Right lobe of liver (tissue), 6 donors: ENCODE results near the gene OR1L1. TPM values are rescaled to one million over a fixed set of nuclear protein-coding genes. Genes with fewer than 3 reads are reported as not detected.
A peak's percentile ranks its signal among the peaks of the same experiment; 100 is the strongest.

ENCODE experiments used
- ATAC-seq, 4 donors: fragments of 200-7000 bp; cut with Tn5 transposase; one replicate each; pipeline ENCODE4 v1.9.1; 2020; ENCODE audit warnings: mild to moderate bottlenecking in 4 of 4, moderate library complexity in 4 of 4
- DNase-seq, 3 donors: peaks; one replicate each; pipeline ENCODE4 v3.0.0-alpha.2; 2020
- H3K27ac ChIP-seq, 3 donors: fragments of 200-600 bp; one replicate each; pipeline ENCODE4 v1.8.0; 2022
- H3K27me3 ChIP-seq, 2 donors: fragments of 200-600 bp; one replicate each; pipeline ENCODE4 v1.8.0; 2022
- H3K36me3 ChIP-seq, 4 donors: fragments of 200-600 bp; sonication (generic) in 1 of 4; one replicate each; pipeline versions ENCODE4 v1.5.1 to v1.8.0; 2017 to 2022; ENCODE audit warnings: control low read depth in 1 of 4
- H3K4me1 ChIP-seq, 4 donors: fragments of 200-600 bp; sonication (generic) in 1 of 4; one replicate each; pipeline versions ENCODE4 v1.5.1 to v1.8.0; 2017 to 2022; ENCODE audit warnings: control low read depth in 1 of 4
- H3K4me3 ChIP-seq, 3 donors: fragments of 200-600 bp; one replicate each; pipeline ENCODE4 v1.8.0; 2022
- H3K9me3 ChIP-seq, 4 donors: fragments of 200-600 bp; sonication (generic) in 1 of 4; one replicate each; pipeline versions ENCODE4 v1.5.1 to v1.8.0; 2017 to 2022; ENCODE audit warnings: control low read depth in 1 of 4
- POLR2A ChIP-seq: fragments of 450-650 bp; IDR thresholded peaks from one replicate; pipeline ENCODE4 v1.6.1; 2017; ENCODE audit warnings: antibody characterized with exemption, mild to moderate bottlenecking
- WGBS: methylation state at CpG from one replicate; pipeline ENCODE4 v1.1.6; 2018; ENCODE audit warnings: low coverage, low lambda C conversion rate; ENCODE audit not compliant: insufficient coverage; ENCODE audit errors: missing lambda C conversion rate; 5-methylcytosine and 5-hydroxymethylcytosine counted together
- intact Hi-C, 2 donors: fragments of 100-400 bp; cut with DNase I; formaldehyde crosslinking; loops; one replicate each; pipeline versions ENCODE4 v1.11.2 to v1.14.1; 2022
- total RNA-seq, 6 experiments: library from RNA; depleted of rRNA in 2 of 6; stranded (reverse); fragments of >200 nt in 2 of 6; fragmentation: NEBNext Ultra II Directional in 3 of 6; extraction: Animal tissue kit (Norgen Biotek cat#: 25700) in 3 of 6; gene quantifications; one replicate each; pipeline versions ENCODE4 v1.1.0 to v1.2.4, GENCODE V29; 2016 to 2023
- TF ChIP-seq, protein P1 (sequence below), 4 donors: fragments of 200-600 bp in 3 of 4; fragments of 450-650 bp in 1 of 4; IDR thresholded peaks; one replicate each; pipeline versions ENCODE4 v1.5.1 to v1.8.0; 2016 to 2022; ENCODE audit warnings: antibody characterized with exemption in 4 of 4, mild to moderate bottlenecking in 2 of 4
- donor health status: DM: no; HTN: yes; CAD: no.
- donor health status: DM: no; HTN: no; CAD: no.
- donor health status: DM: no; HTN: no; CAD: no.
- donor health status: DM: no; HTN: yes; CAD: no.
- donor health status: DM: no; HTN: yes; CAD: no.

The OR1L1 gene
- total RNA-seq, 6 experiments from 2014 or later: not detected

DNA sequence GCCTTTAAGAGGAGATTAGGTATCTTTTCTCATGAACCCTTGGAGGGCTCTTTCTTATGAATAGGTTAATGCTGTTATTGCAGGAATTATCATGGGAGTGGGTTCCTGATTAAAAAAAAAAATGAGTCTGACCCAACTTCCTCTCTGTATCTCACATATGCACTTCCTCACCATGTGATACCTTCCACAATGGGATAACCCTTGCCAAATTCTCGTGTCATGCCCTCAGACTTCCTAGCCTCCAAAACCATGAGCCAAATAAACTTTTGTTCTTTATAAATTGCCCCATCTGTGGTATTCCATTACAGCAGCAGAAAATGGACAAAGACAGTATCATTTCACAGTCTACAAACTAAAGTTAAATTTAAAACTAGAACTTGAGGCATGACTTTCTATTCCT, 5.1 kb upstream of the OR1L1 start:
- H3K9me3 ChIP-seq: no peaks in the 10 kb centered on the region
- no peaks in the 10 kb centered on the region for H3K4me1 ChIP-seq
- H3K27me3 ChIP-seq: no peaks in the 10 kb centered on the region
- TF ChIP-seq, protein P1, sequence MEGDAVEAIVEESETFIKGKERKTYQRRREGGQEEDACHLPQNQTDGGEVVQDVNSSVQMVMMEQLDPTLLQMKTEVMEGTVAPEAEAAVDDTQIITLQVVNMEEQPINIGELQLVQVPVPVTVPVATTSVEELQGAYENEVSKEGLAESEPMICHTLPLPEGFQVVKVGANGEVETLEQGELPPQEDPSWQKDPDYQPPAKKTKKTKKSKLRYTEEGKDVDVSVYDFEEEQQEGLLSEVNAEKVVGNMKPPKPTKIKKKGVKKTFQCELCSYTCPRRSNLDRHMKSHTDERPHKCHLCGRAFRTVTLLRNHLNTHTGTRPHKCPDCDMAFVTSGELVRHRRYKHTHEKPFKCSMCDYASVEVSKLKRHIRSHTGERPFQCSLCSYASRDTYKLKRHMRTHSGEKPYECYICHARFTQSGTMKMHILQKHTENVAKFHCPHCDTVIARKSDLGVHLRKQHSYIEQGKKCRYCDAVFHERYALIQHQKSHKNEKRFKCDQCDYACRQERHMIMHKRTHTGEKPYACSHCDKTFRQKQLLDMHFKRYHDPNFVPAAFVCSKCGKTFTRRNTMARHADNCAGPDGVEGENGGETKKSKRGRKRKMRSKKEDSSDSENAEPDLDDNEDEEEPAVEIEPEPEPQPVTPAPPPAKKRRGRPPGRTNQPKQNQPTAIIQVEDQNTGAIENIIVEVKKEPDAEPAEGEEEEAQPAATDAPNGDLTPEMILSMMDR (IDR thresholded peaks at IDR 0.05): no peak
- TF ChIP-seq POLR2A: no peak
- DNase-seq: no peak
- H3K4me3 ChIP-seq: no peak overlapping the region
- H3K27ac ChIP-seq: peak overlapping the region in 1 of 3 donors; percentile 6
- H3K36me3 ChIP-seq: no peaks in the 10 kb centered on the region
- intact Hi-C loops: no loop called here
- 19% methylated on average over 1 of the region's 1 CpG for WGBS
- ATAC-seq: peak; percentile 40 to 81 (median 60)

DNA sequence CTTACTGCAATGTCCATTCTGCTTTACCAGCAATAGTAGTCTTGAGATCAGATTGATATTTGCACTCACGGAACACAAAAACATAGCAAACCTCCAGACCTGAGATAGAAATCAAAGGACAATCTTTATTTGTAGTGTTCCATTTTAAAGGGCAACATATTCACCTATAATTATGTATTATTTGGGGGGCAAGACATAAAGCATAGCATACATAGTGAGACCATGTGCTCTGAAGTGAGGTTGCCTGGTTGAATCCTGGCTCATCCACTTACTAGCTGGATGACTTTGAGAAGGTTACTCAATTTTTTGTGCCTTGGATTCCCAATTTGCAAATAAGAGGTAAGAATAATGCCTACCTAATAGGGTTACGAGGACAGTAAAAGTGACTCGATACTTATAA, 4.0 kb upstream of the OR1L1 start, which contains the start of gene OR1B1:
Gene OR1B1, minus strand, starts transcription at position 101 of the 400 bp plus-strand sequence.
- 83% methylated on average over 3 of the region's 3 CpGs for WGBS
- no peak within 1 kb of the TSS for H3K4me3 ChIP-seq
- H3K27ac ChIP-seq: no peak within 1 kb of the TSS
- no peaks in the 10 kb centered on the region for H3K4me1 ChIP-seq
- TF ChIP-seq POLR2A: no peak
- TF ChIP-seq, protein P1 (IDR thresholded peaks at IDR 0.05): no peak
- no peak for DNase-seq
- ATAC-seq: no peak
- intact Hi-C loops: no loop called here
- H3K27me3 ChIP-seq: no peaks in the 10 kb centered on the region
- no peaks in the 10 kb centered on the region for H3K9me3 ChIP-seq
- no peaks in the 10 kb centered on the region for H3K36me3 ChIP-seq

DNA sequence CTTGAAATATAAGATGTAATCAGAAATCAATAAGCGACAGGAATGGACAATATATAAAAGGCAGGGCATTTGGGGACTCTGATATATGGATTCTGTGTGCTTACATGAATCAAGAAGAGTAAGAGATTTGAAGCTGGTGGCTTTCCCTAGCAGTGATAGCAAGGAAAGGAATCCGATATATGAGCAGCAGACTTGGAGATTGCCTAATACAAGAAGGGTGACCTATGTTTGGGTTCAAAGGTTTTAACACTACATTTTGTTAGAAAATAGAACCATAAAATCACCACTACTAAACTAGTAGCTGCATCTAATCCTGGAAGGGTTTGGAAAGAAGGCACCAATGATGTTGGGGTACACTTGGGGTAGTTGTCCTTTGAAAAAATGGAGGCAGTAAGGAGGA, 11.0 kb downstream of the OR1L1 start:
- no peaks in the 10 kb centered on the region for H3K27me3 ChIP-seq
- H3K9me3 ChIP-seq: peaks cover 0 to 3% (median 0%) of the 10 kb centered on the region in 4 donors
- DNase-seq (no peak), ATAC-seq (no peak)
- H3K36me3 ChIP-seq: no peaks in the 10 kb centered on the region
- no peaks in the 10 kb centered on the region for H3K4me1 ChIP-seq
- no peak for TF ChIP-seq POLR2A
- TF ChIP-seq, protein P1 (IDR thresholded peaks at IDR 0.05): no peak
- no peak overlapping the region for H3K4me3 ChIP-seq
- H3K27ac ChIP-seq: no peak overlapping the region
- WGBS: 58% methylated on average over 2 of the region's 2 CpGs
- intact Hi-C loops: no loop called here

DNA sequence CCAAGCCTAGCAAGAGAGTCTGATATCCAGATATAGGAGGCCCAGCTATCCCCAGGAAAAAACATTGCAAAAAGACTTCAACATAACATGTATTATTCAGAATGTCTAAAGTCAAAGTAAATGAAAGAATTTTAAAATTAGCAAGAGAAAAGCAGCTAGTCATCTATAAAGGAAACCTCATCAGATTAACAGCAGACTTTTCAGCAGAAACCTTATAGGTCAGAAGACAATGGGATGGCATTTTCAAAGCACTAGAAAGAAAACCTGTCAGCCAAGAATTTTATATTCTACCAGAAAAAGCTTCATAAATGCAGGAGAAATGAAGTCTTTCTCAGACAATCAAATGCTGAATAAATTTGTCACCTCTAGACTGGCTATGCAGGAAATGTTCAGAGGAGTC, 23.3 kb downstream of the OR1L1 start:
- no peak overlapping the region for H3K4me3 ChIP-seq
- H3K27me3 ChIP-seq: no peaks in the 10 kb centered on the region
- H3K9me3 ChIP-seq: peaks cover 0 to 4% (median 0%) of the 10 kb centered on the region in 4 donors
- H3K4me1 ChIP-seq: no peaks in the 10 kb centered on the region
- TF ChIP-seq, protein P1 (IDR thresholded peaks at IDR 0.05): no peak
- TF ChIP-seq POLR2A: no peak
- intact Hi-C loops: no loop called here
- H3K36me3 ChIP-seq: no peaks in the 10 kb centered on the region
- no peak for DNase-seq
- no peak overlapping the region for H3K27ac ChIP-seq
- ATAC-seq: no peak

DNA sequence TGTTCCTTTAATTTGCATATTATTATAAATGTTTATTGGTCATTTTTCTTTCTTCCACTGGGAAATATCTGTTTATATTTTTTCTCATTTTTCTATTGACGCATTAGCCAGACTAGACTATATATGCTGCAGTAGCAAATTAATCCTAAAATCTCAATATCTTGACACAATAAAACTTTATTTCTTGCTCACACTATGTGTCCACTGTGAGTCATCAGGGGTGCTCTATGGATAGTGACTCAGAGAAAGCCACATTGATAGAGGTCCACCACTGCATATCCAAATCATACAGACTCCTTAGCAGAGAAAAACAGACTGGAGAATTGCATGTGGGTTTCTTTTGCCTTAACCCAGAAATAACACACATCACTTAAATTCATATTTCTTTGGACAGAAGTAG, 34.2 kb downstream of the OR1L1 start:
- no peak for TF ChIP-seq POLR2A
- TF ChIP-seq, protein P1 (IDR thresholded peaks at IDR 0.05): no peak
- Histone ChIP-seq H3K4me3 (no peak overlapping the region), H3K27ac (no peak overlapping the region), H3K9me3 (no peaks in the 10 kb centered on the region), H3K36me3 (no peaks in the 10 kb centered on the region), H3K4me1 (no peaks in the 10 kb centered on the region), H3K27me3 (no peaks in the 10 kb centered on the region)
- ATAC-seq (no peak), DNase-seq (no peak)
- WGBS: 91% methylated on average over 1 of the region's 1 CpG
- intact Hi-C loops: no loop called here
